Heart left ventricle (tissue), 16 donors: ENCODE results near the gene RBP4. TPM values are rescaled to one million over a fixed set of nuclear protein-coding genes. Genes with fewer than 3 reads are reported as not detected.

ENCODE experiments used
- ATAC-seq, 4 donors: fragments of 200-7000 bp; cut with Tn5 transposase; one replicate each; pipeline ENCODE4 v1.9.1; 2020 to 2022; ENCODE audit warnings: moderate library complexity in 4 of 4, mild to moderate bottlenecking in 3 of 4, moderate number of reproducible peaks in 1 of 4
- DNase-seq, 5 donors: peaks; one replicate each; pipeline ENCODE4 v3.0.0-alpha.2; 2020
- H3K27ac ChIP-seq, 12 donors: fragments of 200-600 bp; sonication (generic) in 4 of 12; one replicate each; pipeline versions ENCODE4 v1.5.0 to v1.8.0; 2016 to 2022; ENCODE audit warnings: mild to moderate bottlenecking in 2 of 12
- H3K27me3 ChIP-seq, 9 donors: fragments of 200-600 bp; sonication (generic) in 2 of 9; one replicate each; pipeline versions ENCODE4 v1.5.1 to v1.8.0; 2016 to 2022; ENCODE audit warnings: mild to moderate bottlenecking in 3 of 9
- H3K36me3 ChIP-seq, 9 donors: fragments of 200-600 bp; sonication (generic) in 2 of 9; one replicate each; pipeline versions ENCODE4 v1.5.0 to v1.8.0; 2018 to 2022; ENCODE audit warnings: mild to moderate bottlenecking in 2 of 9
- H3K4me1 ChIP-seq, 12 donors: fragments of 200-600 bp; sonication (generic) in 4 of 12; one replicate each; pipeline versions ENCODE4 v1.5.0 to v1.8.0; 2016 to 2022; ENCODE audit warnings: mild to moderate bottlenecking in 3 of 12
- H3K4me3 ChIP-seq, 12 donors: fragments of 200-600 bp; sonication (generic) in 4 of 12; one replicate each; pipeline versions ENCODE4 v1.5.0 to v1.8.0; 2017 to 2022; ENCODE audit warnings: mild to moderate bottlenecking in 9 of 12, moderate library complexity in 4 of 12
- H3K9me3 ChIP-seq, 12 donors: fragments of 200-600 bp; sonication (generic) in 4 of 12; one replicate each; pipeline versions ENCODE4 v1.5.0 to v1.8.0; 2016 to 2022; ENCODE audit warnings: mild to moderate bottlenecking in 1 of 12
- CTCF ChIP-seq, 12 donors: fragments of 200-600 bp; sonication (generic) in 4 of 12; IDR thresholded peaks; one replicate each; pipeline versions ENCODE4 v1.5.0 to v1.8.0; 2018 to 2022; ENCODE audit warnings: antibody characterized with exemption in 12 of 12, mild to moderate bottlenecking in 5 of 12
- POLR2A ChIP-seq, 2 donors: fragments of 450-650 bp; IDR thresholded peaks; one replicate each; pipeline ENCODE4 v1.6.1; 2017; ENCODE audit warnings: antibody characterized with exemption in 2 of 2, mild to moderate bottlenecking in 2 of 2, moderate library complexity in 2 of 2
- whole genome bisulfite sequencing, 4 donors: extraction: QIAGEN DNeasy Blood & Tissue Kit in 2 of 4; methylation state at CpG; one replicate each; pipeline versions ENCODE4 v1.1.5 to v1.1.7; 2013 to 2018; 5-methylcytosine and 5-hydroxymethylcytosine counted together
- intact Hi-C, 10 donors: fragments of 100-400 bp; cut with DNase I; formaldehyde crosslinking; loops; one replicate each; pipeline versions ENCODE4 v1.11.1 to v1.14.2; 2022
- polyA plus RNA-seq, 2 donors: library from polyadenylated mRNA; stranded (reverse); fragments of 200-250 nt; gene quantifications; one replicate each; pipeline ENCODE4 v1.2.3, GENCODE V29; 2013
- total RNA-seq, 9 donors: library from RNA; depleted of rRNA in 2 of 9; stranded (reverse); fragments of >200 nt in 2 of 9; fragmentation: NEBNext Ultra II Directional in 3 of 9; extraction: Animal tissue kit (Norgen Biotek cat#: 25700) in 3 of 9; gene quantifications; one replicate each; pipeline versions ENCODE4 v1.1.0 to v1.2.4, GENCODE V29; 2016 to 2023
- donor health status: ischemic (EF 13 %, LVEDD 7.1; RV severe dilation, severe dysfunction).
- donor health status: healthy with polysubstance abuse.
- donor health status: DM: no; HTN: yes; CAD: no.
- donor health status: DM: no; HTN: no; CAD: no.
- donor health status: ischemic (EF 25% LVEDD 6.9; RV normal size, moderate dysfunction).
- donor health status: ischemic (EF 25% LVEDD 5.7; RV mildly dilated, moderate dysfunction).
- donor health status: healthy.
- donor health status: DM: yes; HTN: yes; CAD: no.
- donor health status: ischemic (EF 35%, LVEDD 5.7; RV mildly dilated, moderate dysfunction).
- donor health status: nonischemic (EF 11% LVEDD 7.7; RV severe dilation, severe dysfunction).
- donor health status: DM: yes; HTN: yes; CAD: no.
- donor health status: PGD.
- donor health status: ischemic (EF 29% LVEDD 5.4; RV normal size, mild dysfunction).
- donor health status: nonischemic (EF 23%, LVEDD 6.1; RV moderate dilation, normal function).

RBP4 gene
- total and polyA plus RNA-seq, 11 donors, result 0.35 to 63.4 (median 3.2) TPM; not detected in 1

GRCh38 chr10:93590638-93591037 is 10.4 kb downstream of the RBP4 start:
- no peak for ATAC-seq
- Histone ChIP-seq H3K27ac (no peak overlapping the region), H3K4me1 (peaks cover 0 to 10% (median 0%) of the 10 kb centered on the region in 12 donors), H3K4me3 (no peak overlapping the region), H3K36me3 (no peaks in the 10 kb centered on the region), H3K27me3 (peaks cover 0 to 4% (median 0%) of the 10 kb centered on the region in 9 donors), H3K9me3 (no peaks in the 10 kb centered on the region)
- DNase-seq, result no peak
- intact Hi-C loops, result no loop called here
- TF ChIP-seq CTCF (IDR thresholded peaks at IDR 0.05) (no peak), POLR2A (IDR thresholded peaks at IDR 0.05) (no peak)
- WGBS, 4 donors, result 83 to 88% (median 83%) methylated on average over 7 of the region's 7 CpGs

GRCh38 chr10:93589648-93590562 is 11.1 kb downstream of the RBP4 start:
- intact Hi-C loops, result no loop called here
- no peak for DNase-seq
- no peak for TF ChIP-seq CTCF (IDR thresholded peaks at IDR 0.05)
- no peak for TF ChIP-seq POLR2A (IDR thresholded peaks at IDR 0.05)
- 85 to 90% (median 89%) methylated on average over 15 of the region's 15 CpGs for WGBS, 4 donors
- ATAC-seq, result no peak
- H3K4me1 ChIP-seq, result peaks cover 0 to 10% (median 0%) of the 10 kb centered on the region in 12 donors
- no peaks in the 10 kb centered on the region for H3K9me3 ChIP-seq
- peaks cover 0 to 4% (median 0%) of the 10 kb centered on the region in 9 donors for H3K27me3 ChIP-seq
- H3K27ac ChIP-seq, result no peak overlapping the region
- no peaks in the 10 kb centered on the region for H3K36me3 ChIP-seq
- no peak overlapping the region for H3K4me3 ChIP-seq

- intact Hi-C loops, result no loop called here
- no peaks in the 10 kb centered on the region for H3K36me3 ChIP-seq
- WGBS, 4 donors, result 91 to 96% (median 94%) methylated on average over 7 of the region's 7 CpGs
- DNase-seq (no peak), ATAC-seq (no peak)
- H3K4me3 ChIP-seq, result no peak overlapping the region
- no peak for TF ChIP-seq CTCF (IDR thresholded peaks at IDR 0.05)
- no peak for TF ChIP-seq POLR2A (IDR thresholded peaks at IDR 0.05)
- H3K4me1 ChIP-seq, result no peaks in the 10 kb centered on the region
- H3K9me3 ChIP-seq, result peaks cover 0 to 8% (median 0%) of the 10 kb centered on the region in 12 donors
- peaks cover 0 to 10% (median 0%) of the 10 kb centered on the region in 9 donors for H3K27me3 ChIP-seq
- H3K27ac ChIP-seq, result no peak overlapping the region
Measured at GRCh38 chr10:93584445-93584844, 16.6 kb downstream of the RBP4 start.

GRCh38 chr10:93580828-93581227 is 20.2 kb downstream of the RBP4 start:
- DNase-seq, result no peak
- Histone ChIP-seq H3K4me3 (no peak overlapping the region), H3K27ac (no peak overlapping the region), H3K36me3 (no peaks in the 10 kb centered on the region), H3K27me3 (peaks cover 0 to 10% (median 0%) of the 10 kb centered on the region in 9 donors), H3K4me1 (peaks cover 0 to 3% (median 0%) of the 10 kb centered on the region in 12 donors), H3K9me3 (peaks cover 0 to 10% (median 0%) of the 10 kb centered on the region in 12 donors)
- TF ChIP-seq POLR2A (IDR thresholded peaks at IDR 0.05) (no peak), CTCF (IDR thresholded peaks at IDR 0.05) (no peak)
- WGBS, 4 donors, result 46 to 51% (median 47%) methylated on average over 6 of the region's 6 CpGs
- intact Hi-C loops, result no loop called here
- no peak for ATAC-seq
